Uterus (tissue), 4 donors: ENCODE measurements around the gene TMEM81. TPM values are rescaled to one million over a fixed set of nuclear protein-coding genes. Genes with fewer than 3 reads are reported as not detected.

Experiments used
- DNase-seq, 2 donors: peaks; one replicate each; pipeline ENCODE4 v3.0.0-alpha.2; 2019 to 2020
- H3K27ac ChIP-seq, 2 donors: fragments of 200-600 bp; sonication (generic); 1 replicate in 1 of 2; 2 replicates in 1 of 2; pipeline ENCODE4 v1.5.1; 2016 to 2018
- H3K27me3 ChIP-seq, 2 donors: fragments of 200-600 bp; sonication (generic); one replicate each; pipeline ENCODE4 v1.5.1; 2018 to 2019; ENCODE audit warnings: control low read depth in 1 of 2
- H3K36me3 ChIP-seq, 2 donors: fragments of 200-600 bp; sonication (generic); one replicate each; pipeline ENCODE4 v1.5.1; 2019; ENCODE audit warnings: control low read depth in 1 of 2
- H3K4me1 ChIP-seq, 2 donors: fragments of 200-600 bp; sonication (generic); one replicate each; pipeline ENCODE4 v1.5.1; 2018 to 2019; ENCODE audit warnings: control low read depth in 1 of 2
- H3K4me3 ChIP-seq, 2 donors: fragments of 200-600 bp; sonication (generic); 1 replicate in 1 of 2; 2 replicates in 1 of 2; pipeline ENCODE4 v1.5.1; 2018 to 2019; ENCODE audit warnings: mild to moderate bottlenecking in 1 of 2
- H3K9me3 ChIP-seq, 2 donors: fragments of 200-600 bp; sonication (generic); one replicate each; pipeline ENCODE4 v1.5.1; 2019; ENCODE audit warnings: control low read depth in 1 of 2
- CTCF ChIP-seq, 4 experiments: fragments of 200-600 bp in 2 of 4; fragments of 450-650 bp in 2 of 4; sonication (generic) in 2 of 4; IDR thresholded peaks; one replicate each; pipeline ENCODE4 v1.5.1; 2016 to 2019; ENCODE audit warnings: antibody characterized with exemption in 4 of 4, mild to moderate bottlenecking in 2 of 4, moderate library complexity in 1 of 4
- POLR2A ChIP-seq, 2 donors: fragments of 450-650 bp; IDR thresholded peaks; one replicate each; pipeline ENCODE4 v1.6.1; 2016; ENCODE audit warnings: antibody characterized with exemption in 2 of 2, mild to moderate bottlenecking in 1 of 2, moderate library complexity in 1 of 2
- intact Hi-C: fragments of 100-400 bp; cut with DNase I; formaldehyde crosslinking; loops from one replicate; pipeline ENCODE4 v1.15.1; 2023; ENCODE audit warnings: low total_unique reads
- total RNA-seq, 4 donors: library from RNA; depleted of rRNA in 3 of 4; stranded (reverse); fragments of >200 nt in 3 of 4; gene quantifications; one replicate each; pipeline versions ENCODE4 v1.1.0 to v1.2.4, GENCODE V29; 2014 to 2023
- donor health status: DM: yes; HTN: yes; CAD: no.

The TMEM81 gene
- total RNA-seq, 4 donors from 2014 or later: 0.26 to 3.3 (median 1.7) TPM; not detected in 1

- no peak for TF ChIP-seq POLR2A (IDR thresholded peaks at IDR 0.05)
- no peak for TF ChIP-seq CTCF (IDR thresholded peaks at IDR 0.05)
- no peak overlapping the region for H3K27ac ChIP-seq
- no peaks in the 10 kb centered on the region for H3K9me3 ChIP-seq
- peaks cover 0 to 6% of the 10 kb centered on the region in 2 donors for H3K36me3 ChIP-seq
- no peaks in the 10 kb centered on the region for H3K27me3 ChIP-seq
- intact Hi-C loops: no loop called here
- DNase-seq: no peak
- H3K4me1 ChIP-seq: no peaks in the 10 kb centered on the region
- H3K4me3 ChIP-seq: no peak overlapping the region
Measured at GRCh38 chr1:205098242-205098641, 14.0 kb upstream of the TMEM81 start.

GRCh38 chr1:205095422-205095821, 11.2 kb upstream of the TMEM81 start:
- TF ChIP-seq CTCF (IDR thresholded peaks at IDR 0.05) (no peak), POLR2A (IDR thresholded peaks at IDR 0.05) (no peak)
- Histone ChIP-seq H3K36me3 (peaks cover 0 to 6% of the 10 kb centered on the region in 2 donors), H3K27ac (no peak overlapping the region), H3K4me1 (no peaks in the 10 kb centered on the region), H3K4me3 (no peak overlapping the region), H3K27me3 (no peaks in the 10 kb centered on the region), H3K9me3 (no peaks in the 10 kb centered on the region)
- no peak for DNase-seq
- intact Hi-C loops: no loop called here

GRCh38 chr1:205091043-205091740, 6.9 kb upstream of the TMEM81 start:
- Histone ChIP-seq H3K9me3 (no peaks in the 10 kb centered on the region), H3K4me3 (no peak overlapping the region), H3K27ac (no peak overlapping the region), H3K27me3 (no peaks in the 10 kb centered on the region), H3K36me3 (no peaks in the 10 kb centered on the region), H3K4me1 (no peaks in the 10 kb centered on the region)
- intact Hi-C loops: no loop called here
- TF ChIP-seq CTCF (IDR thresholded peaks at IDR 0.05): no peak
- no peak for TF ChIP-seq POLR2A (IDR thresholded peaks at IDR 0.05)
- no peak for DNase-seq

- no peak for DNase-seq
- intact Hi-C loops: no loop called here
- no peaks in the 10 kb centered on the region for H3K36me3 ChIP-seq
- H3K9me3 ChIP-seq: no peaks in the 10 kb centered on the region
- no peak for TF ChIP-seq CTCF (IDR thresholded peaks at IDR 0.05)
- TF ChIP-seq POLR2A (IDR thresholded peaks at IDR 0.05): no peak
- H3K4me1 ChIP-seq: no peaks in the 10 kb centered on the region
- H3K27me3 ChIP-seq: no peaks in the 10 kb centered on the region
- no peak overlapping the region for H3K4me3 ChIP-seq
- no peak overlapping the region for H3K27ac ChIP-seq
Measured at GRCh38 chr1:205088341-205088740, 4.1 kb upstream of the TMEM81 start.

- H3K9me3 ChIP-seq: no peaks in the 10 kb centered on the region
- intact Hi-C loops: no loop called here
- H3K4me1 ChIP-seq: no peaks in the 10 kb centered on the region
- no peaks in the 10 kb centered on the region for H3K36me3 ChIP-seq
- no peak for TF ChIP-seq CTCF (IDR thresholded peaks at IDR 0.05)
- no peak for TF ChIP-seq POLR2A (IDR thresholded peaks at IDR 0.05)
- no peaks in the 10 kb centered on the region for H3K27me3 ChIP-seq
- no peak overlapping the region for H3K27ac ChIP-seq
- no peak for DNase-seq
- no peak overlapping the region for H3K4me3 ChIP-seq
Measured at GRCh38 chr1:205082431-205082830, 1.8 kb downstream of the TMEM81 start.
